GM19324 (cell line): ENCODE results near the gene PLCB3.

Source experiments
- ATAC-seq: cut with Tn5 transposase; IDR thresholded peaks from one replicate; pipeline ENCODE4 v1.9.1; 2021; ENCODE audit warnings: mild to moderate bottlenecking, moderate library complexity; ENCODE audit not compliant: unreplicated experiment, low FRiP score

PLCB3 gene

GRCh38 chr11:64251016-64251752 is at the start of gene PLCB3:
Gene PLCB3, plus strand, starts transcription at chr11:64251530. Its CDS starts 120 bp downstream, at chr11:64251650.
- ATAC-seq = peak; percentile 34

- ATAC-seq = no peak
These were observed 49.8 kb upstream of the PLCB3 start for GRCh38 chr11:64201543-64201942.

- no peak for ATAC-seq
These were observed 48.3 kb upstream of the PLCB3 start for GRCh38 chr11:64202992-64203391.

- ATAC-seq = no peak
These were observed 47.8 kb upstream of the PLCB3 start for GRCh38 chr11:64203421-64204079.

GRCh38 chr11:64204080-64204440 is 47.3 kb upstream of the PLCB3 start:
- ATAC-seq = no peak

GRCh38 chr11:64204464-64204989 is 46.8 kb upstream of the PLCB3 start:
- no peak for ATAC-seq

- no peak for ATAC-seq
These were observed 44.7 kb upstream of the PLCB3 start, which contains the start of gene FERMT3 for GRCh38 chr11:64206457-64207255. Gene FERMT3, plus strand, starts transcription at chr11:64206721. Its CDS starts 644 bp downstream, at chr11:64207365.

GRCh38 chr11:64207256-64208085 is 43.9 kb upstream of the PLCB3 start:
- peak; percentile 42 for ATAC-seq

GRCh38 chr11:64208086-64208795 is 43.1 kb upstream of the PLCB3 start:
- ATAC-seq = no peak

- no peak for ATAC-seq
These were observed 42.4 kb upstream of the PLCB3 start for GRCh38 chr11:64208796-64209562.

- ATAC-seq = no peak
These were observed 41.8 kb upstream of the PLCB3 start for GRCh38 chr11:64209563-64209843.

- ATAC-seq = no peak
These were observed 40.9 kb upstream of the PLCB3 start for GRCh38 chr11:64210301-64211020.

- ATAC-seq = no peak
These were observed 40.0 kb upstream of the PLCB3 start for GRCh38 chr11:64211181-64211872.

- ATAC-seq = no peak
These were observed 34.5 kb upstream of the PLCB3 start for GRCh38 chr11:64216879-64217278.

GRCh38 chr11:64218628-64219353 is 32.5 kb upstream of the PLCB3 start:
- ATAC-seq = no peak

- ATAC-seq = no peak
These were observed 32.0 kb upstream of the PLCB3 start for GRCh38 chr11:64219354-64219684.

GRCh38 chr11:64219755-64220154 is 31.6 kb upstream of the PLCB3 start:
- ATAC-seq = no peak
